LNCAP (cell line): Measurements from ENCODE around the gene XKR8.

Experiments used
- CTCF ChIP-seq: fragments of 450-650 bp; IDR thresholded peaks from 2 replicates; pipeline ENCODE4 v1.5.1; 2017; ENCODE audit warnings: mild to moderate bottlenecking

Gene XKR8

GRCh38 chr1:27967884-27968466 lies 8.2 kb downstream of the XKR8 start:
- no peak for TF ChIP-seq CTCF

- TF ChIP-seq CTCF: no peak
Measured at GRCh38 chr1:27968692-27969091, 8.9 kb downstream of the XKR8 start.

GRCh38 chr1:27970401-27970800 lies 10.6 kb downstream of the XKR8 start:
- no peak for TF ChIP-seq CTCF

- TF ChIP-seq CTCF: no peak
Measured at GRCh38 chr1:27971674-27972073, 11.9 kb downstream of the XKR8 start.

- TF ChIP-seq CTCF: no peak
Measured at GRCh38 chr1:27972141-27972540, 12.4 kb downstream of the XKR8 start.

- TF ChIP-seq CTCF: no peak
Measured at GRCh38 chr1:27973771-27974416, 14.1 kb downstream of the XKR8 start.

GRCh38 chr1:27974417-27974781 lies 14.6 kb downstream of the XKR8 start:
- TF ChIP-seq CTCF: no peak
